HL-60 (cell line): Measurements from ENCODE around the gene NR2F2.

ENCODE experiments used
- TF ChIP-seq, protein P1 (sequence below): IDR thresholded peaks from 2 replicates; pipeline ENCODE4 v1.6.1; 2012; ENCODE audit warnings: low read depth; ENCODE audit not compliant: insufficient replicate concordance
- TF ChIP-seq, protein P2 (sequence below): IDR thresholded peaks from one replicate; pipeline ENCODE4 v1.5.1; 2011; ENCODE audit warnings: low read length, control low read depth, inconsistent platforms; ENCODE audit not compliant: insufficient read depth

DNA sequence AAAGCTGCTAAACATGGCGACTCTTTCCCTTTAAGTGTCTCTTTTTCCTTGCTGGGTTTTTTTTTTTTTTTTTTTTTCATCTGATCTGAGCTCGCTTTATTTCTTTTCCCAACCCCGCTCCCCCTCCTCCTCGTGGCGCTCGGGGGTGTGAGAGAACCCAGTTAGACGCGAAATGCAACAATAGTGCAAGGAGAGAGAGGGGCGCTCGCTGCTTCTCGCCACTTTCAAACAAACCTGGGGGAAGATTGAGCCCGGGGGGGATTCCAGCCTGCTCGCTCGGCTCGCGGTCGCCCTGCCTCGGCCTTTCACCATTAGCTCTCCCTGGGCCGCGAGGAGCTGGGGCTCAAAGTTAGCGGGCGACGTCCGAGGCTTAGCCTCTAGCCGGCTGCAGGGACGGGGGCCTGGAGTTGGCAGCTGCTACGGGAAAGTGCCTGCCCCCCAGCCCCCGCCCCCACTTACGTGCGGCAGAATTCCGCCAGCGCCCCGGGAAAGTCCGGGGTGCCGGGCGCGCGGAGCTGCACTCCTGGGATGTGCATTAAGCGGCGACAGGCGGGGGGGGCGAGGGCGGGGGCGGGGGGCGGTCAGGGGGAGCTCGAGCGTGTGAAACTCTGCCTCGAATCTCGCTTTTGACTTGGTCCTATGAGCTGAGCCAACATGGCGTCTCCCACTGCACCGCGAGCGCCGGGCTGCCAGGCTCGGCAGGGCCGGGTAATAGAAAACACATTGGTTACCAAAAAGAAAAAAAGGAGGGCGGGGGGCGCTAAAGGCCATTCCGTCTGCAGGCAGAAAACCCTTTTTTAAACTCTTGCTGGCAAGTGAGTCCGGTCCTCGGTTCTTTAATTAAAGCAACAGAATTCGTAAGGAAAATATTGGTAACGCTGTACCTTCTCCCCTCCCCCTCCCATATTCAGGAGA is 10.4 kb downstream of the NR2F2 start:
- TF ChIP-seq, protein P1, sequence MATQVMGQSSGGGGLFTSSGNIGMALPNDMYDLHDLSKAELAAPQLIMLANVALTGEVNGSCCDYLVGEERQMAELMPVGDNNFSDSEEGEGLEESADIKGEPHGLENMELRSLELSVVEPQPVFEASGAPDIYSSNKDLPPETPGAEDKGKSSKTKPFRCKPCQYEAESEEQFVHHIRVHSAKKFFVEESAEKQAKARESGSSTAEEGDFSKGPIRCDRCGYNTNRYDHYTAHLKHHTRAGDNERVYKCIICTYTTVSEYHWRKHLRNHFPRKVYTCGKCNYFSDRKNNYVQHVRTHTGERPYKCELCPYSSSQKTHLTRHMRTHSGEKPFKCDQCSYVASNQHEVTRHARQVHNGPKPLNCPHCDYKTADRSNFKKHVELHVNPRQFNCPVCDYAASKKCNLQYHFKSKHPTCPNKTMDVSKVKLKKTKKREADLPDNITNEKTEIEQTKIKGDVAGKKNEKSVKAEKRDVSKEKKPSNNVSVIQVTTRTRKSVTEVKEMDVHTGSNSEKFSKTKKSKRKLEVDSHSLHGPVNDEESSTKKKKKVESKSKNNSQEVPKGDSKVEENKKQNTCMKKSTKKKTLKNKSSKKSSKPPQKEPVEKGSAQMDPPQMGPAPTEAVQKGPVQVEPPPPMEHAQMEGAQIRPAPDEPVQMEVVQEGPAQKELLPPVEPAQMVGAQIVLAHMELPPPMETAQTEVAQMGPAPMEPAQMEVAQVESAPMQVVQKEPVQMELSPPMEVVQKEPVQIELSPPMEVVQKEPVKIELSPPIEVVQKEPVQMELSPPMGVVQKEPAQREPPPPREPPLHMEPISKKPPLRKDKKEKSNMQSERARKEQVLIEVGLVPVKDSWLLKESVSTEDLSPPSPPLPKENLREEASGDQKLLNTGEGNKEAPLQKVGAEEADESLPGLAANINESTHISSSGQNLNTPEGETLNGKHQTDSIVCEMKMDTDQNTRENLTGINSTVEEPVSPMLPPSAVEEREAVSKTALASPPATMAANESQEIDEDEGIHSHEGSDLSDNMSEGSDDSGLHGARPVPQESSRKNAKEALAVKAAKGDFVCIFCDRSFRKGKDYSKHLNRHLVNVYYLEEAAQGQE = no peak
- TF ChIP-seq, protein P2, sequence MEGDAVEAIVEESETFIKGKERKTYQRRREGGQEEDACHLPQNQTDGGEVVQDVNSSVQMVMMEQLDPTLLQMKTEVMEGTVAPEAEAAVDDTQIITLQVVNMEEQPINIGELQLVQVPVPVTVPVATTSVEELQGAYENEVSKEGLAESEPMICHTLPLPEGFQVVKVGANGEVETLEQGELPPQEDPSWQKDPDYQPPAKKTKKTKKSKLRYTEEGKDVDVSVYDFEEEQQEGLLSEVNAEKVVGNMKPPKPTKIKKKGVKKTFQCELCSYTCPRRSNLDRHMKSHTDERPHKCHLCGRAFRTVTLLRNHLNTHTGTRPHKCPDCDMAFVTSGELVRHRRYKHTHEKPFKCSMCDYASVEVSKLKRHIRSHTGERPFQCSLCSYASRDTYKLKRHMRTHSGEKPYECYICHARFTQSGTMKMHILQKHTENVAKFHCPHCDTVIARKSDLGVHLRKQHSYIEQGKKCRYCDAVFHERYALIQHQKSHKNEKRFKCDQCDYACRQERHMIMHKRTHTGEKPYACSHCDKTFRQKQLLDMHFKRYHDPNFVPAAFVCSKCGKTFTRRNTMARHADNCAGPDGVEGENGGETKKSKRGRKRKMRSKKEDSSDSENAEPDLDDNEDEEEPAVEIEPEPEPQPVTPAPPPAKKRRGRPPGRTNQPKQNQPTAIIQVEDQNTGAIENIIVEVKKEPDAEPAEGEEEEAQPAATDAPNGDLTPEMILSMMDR = no peak
